GM18867 (cell line): ENCODE data around the gene IL15RA.
"Not testable (repeated sequence)": the region's sequence is repeated elsewhere in the genome, so short reads cannot be mapped to it uniquely, and the experiment has no call there.

Experiments used
- ATAC-seq: cut with Tn5 transposase; IDR thresholded peaks from one replicate; pipeline ENCODE4 v1.9.1; 2021; ENCODE audit warnings: mild to moderate bottlenecking, moderate library complexity; ENCODE audit not compliant: unreplicated experiment

The IL15RA gene

DNA sequence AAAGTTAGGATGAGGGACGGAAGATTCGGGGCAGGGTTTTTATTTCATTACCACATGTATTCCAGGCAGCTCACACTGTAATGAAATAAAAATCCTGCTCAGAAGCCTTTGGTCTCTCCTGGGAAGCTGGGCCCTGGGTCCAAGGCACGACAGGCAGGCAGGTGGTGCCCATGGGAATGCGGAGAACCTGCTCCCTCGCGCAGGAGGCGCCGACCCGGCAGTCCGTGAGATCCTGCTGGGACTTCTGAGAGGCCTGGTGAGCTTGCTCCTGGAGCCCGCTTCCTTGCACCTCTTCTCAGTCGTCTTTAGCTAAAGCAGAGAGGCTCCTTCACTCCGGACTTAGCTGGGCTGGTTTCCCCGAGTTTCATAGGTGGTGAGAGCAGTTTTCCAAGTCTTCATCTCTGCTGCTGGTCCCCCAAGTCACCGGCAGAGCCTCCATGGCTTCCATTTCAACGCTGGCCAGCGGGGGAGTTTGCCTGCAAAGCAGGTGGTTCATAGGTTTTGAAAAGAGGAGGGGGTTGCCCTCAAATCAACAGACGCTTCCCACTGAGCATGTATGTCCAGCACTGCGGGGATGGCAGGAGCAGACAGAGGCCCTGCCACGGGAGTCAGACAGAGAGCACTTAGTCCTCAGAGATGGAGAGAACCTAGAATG is 24.5 kb downstream of the IL15RA start:
- no peak for ATAC-seq

GRCh38 chr10:5951721-5952407 is 25.5 kb downstream of the IL15RA start:
- ATAC-seq = no peak

DNA sequence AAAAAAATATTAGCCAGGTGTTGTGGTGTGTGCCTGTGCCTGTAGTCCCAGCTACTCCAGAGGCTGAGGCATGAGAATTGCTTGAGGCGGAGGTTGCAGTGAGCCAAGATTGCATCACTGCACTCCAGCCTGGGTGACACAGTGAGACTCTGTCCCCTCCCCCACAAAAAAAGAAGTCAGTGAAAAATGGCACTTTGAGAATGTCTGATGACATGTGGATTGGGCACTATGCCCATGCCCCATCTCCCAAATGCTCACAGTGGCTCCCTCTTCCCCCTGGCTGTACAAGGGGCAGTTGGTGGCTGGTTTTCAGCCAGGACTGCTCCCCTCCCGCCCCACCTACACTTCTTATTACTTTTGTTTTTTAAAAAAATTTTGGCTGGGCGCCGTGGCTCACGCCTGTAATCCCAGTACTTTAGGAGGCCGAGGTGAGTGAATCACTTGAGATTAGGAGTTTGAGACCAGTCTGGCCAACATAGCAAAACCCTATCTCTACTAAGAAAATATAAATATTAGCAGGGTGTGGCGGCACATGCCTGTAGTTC is 26.1 kb downstream of the IL15RA start:
- no peak for ATAC-seq

DNA sequence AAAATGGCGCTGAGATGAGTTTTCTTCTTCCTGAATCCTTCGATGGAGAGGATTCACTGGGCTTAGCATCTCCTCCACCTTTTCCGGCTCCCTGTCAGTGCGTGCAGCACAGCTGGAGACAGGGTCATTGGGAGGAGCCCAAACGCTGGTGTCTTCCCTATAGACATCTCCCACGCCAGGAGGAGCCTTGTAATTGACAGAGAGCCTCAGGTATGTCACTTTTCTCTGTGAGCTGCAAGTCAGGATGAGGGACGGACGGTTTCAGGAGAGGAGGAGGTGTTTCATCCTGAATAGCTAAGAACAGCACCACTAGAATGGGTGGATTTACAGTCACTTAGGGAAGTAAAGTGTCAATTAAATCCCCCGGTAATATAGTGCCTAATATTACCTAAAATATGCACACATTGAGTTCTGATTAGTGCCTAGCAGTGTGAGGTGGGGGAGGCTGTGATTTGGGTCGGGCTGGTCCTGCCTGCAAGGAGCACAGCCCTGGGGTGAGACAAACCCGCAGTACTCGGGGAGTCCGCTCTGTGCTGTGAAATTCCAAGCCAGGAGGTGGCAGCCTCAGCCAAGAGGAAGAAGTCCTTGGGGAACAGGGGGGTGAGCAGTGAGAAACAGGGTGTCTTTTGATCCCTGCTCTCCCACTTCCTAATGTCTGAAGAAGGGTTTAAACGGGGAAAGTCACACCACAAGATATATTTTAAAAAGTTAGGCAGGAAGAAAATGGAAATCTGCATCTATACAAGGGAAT is 28.2 kb downstream of the IL15RA start:
- no peak for ATAC-seq

GRCh38 chr10:5948208-5948585 is 29.1 kb downstream of the IL15RA start:
- no peak for ATAC-seq

DNA sequence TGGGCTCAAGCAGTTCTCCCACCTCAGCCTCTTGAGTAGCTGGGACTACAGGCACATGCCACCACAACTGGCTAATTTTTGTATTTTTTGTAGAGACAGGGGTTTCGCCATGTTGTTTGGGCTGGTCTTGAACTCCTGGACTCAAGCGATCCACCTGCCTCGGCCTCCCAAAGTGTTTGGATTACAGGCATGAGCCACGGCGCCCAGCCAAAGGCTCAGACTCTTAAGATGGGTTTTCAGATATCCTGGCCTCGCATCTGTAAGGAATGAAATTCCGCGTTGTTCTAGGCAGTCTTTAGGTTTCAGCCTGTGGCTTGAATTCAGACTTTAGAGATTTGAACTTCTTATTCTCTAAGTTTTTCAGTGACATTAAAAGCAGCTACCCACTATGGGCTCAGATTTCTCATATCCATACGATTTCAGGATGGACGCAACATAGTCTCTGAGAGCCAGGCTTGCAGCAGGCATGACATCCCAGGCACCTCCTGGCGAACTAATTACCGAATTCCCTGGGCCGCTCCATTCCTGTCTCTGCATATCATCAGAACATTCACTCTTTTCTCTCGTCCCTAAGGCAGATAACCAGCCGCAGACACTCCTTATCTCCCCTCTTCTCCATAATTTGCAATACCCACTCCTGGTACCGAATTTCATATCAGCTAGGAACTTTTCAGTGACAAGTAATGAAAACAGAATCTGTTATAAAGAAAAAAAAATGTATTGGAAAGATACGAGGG is 29.7 kb downstream of the IL15RA start:
- ATAC-seq = no peak

GRCh38 chr10:5946786-5947185 is 30.6 kb downstream of the IL15RA start:
- ATAC-seq = no peak

GRCh38 chr10:5946419-5946775 is 30.9 kb downstream of the IL15RA start:
- ATAC-seq = not testable (repeated sequence)

- ATAC-seq = no peak
Measured at GRCh38 chr10:5945561-5946418, 31.6 kb downstream of the IL15RA start.

DNA sequence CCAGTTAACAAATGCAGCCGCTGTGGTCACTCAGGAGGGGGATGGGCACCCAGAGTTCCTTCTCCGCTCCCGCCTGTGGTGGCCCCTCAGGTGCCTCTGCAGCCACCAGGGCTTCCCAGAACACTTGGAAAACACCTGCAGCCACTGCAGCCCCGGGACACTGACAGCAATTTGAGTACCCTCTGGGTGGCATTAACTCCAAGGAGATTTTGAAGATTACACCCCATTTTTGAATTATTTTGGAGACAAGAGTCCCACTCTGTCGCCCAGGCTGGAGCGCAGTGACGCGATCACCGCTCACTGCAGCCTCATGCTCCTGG is 32.2 kb downstream of the IL15RA start:
- no peak for ATAC-seq

DNA sequence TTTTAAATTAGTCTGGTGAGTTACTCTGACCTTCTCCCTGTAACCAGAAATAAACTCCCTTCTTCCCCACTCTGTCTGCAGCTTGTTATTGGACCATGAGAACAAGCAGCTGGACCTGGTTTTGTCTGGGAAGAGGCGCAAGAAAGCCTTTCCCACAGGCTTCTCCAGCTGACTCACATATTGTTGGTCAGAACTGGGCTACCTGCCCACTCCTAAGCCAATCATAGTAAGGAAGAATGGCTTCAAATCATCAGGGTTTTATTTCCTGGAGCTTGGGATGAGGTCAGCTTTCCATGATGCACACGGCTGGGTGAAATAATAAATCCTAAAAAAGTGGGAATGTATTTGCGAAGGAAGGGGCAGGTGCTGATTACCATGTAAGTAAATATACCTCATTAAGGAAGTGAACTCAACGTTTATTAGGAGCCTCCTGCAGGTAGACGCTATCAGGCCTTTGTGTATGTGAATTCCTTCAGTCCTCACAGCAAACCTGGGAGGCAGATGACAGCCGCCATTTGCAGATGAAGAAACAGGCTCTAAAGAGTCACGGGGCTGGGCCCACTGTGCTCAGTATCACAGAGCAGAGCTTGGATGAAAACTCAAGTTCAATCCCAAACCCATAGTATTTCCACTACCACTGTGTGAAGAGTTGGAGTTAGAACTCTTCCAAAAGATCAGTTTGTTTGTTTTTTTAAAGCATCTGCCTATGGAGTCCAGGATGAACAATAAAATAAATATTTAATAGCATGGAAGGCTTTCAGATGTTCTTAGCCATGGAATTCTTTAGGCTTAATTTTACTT is 32.8 kb downstream of the IL15RA start:
- ATAC-seq = no peak

DNA sequence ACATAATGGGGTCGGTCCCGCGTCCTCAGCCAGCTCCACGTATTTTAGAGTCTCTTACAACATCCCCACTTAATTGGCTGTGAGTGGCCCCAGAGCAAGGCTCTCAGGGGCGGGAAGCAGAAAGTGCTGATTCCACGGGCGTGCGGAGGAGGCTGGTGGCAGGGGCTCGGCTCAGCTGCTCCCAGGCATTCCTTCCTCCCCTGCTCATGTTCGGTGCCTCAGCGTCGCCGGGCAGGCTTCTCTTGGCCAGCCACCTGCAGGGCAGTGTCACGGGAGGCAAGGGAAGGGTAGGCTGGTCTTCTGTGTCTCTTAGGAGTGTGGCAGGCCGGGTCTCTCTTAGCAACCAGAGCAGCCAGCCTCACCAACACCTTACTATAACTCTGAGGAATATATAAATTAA is 33.8 kb downstream of the IL15RA start:
- ATAC-seq = no peak

- ATAC-seq = no peak
Measured at GRCh38 chr10:5942474-5942873, 34.9 kb downstream of the IL15RA start.

DNA sequence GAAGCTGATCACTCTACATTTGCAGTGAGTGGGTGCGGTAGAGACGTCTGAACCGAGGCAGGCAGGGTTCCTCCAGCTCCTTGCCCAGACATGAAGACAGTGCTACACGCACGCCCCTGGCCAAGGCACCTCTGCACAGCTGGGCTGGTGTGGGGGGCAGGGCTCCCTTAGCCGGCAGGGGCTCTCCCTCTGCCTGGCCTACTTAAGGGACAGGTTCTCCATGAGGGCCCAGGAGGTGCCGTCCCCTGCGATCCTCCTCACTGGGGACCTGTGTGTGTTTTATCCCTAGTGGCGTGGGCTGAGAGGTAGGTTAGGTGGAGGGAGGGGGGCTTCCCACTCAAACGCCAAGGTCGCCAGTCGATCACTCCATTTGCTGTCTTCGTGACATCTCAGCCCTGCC is 35.3 kb downstream of the IL15RA start:
- ATAC-seq = no peak

DNA sequence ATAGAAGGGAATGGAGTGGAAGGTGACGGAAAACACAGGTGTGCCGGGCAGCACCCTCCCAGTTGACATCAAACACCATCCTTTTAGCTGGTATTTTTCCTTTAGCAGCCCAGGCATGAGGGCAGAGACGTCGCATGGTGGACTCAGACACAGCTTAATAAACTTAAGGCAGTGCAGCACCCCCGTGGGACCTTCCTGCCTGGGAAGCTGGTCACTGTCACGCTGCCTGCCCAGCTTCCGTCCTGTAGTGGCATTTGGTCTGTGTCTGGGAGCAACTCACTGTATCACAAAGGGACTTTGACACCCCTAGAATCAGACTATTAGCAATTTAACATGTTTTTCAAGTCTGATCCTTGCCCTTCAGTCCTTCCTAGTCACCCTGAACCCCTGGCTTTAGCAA is 35.8 kb downstream of the IL15RA start:
- no peak for ATAC-seq

DNA sequence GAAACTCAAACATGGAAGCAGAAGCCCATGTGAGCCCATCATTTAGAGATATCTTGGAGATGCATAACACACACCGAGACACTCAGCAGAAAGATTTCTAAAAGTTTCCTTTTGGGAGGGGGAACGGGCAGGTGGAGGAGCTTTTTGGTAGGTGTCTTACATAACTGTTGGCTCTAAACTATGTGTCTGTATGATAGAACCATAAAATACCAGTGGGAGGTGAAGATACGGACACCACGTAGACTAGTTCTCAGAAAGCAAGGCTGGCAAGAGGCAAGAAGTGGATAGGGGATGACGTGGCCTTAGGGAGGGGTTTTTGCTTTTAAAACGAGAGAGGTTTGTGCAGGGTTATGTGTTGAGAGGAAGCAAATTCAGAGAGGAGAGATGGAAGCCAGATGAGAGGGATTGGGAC is 36.5 kb downstream of the IL15RA start:
- ATAC-seq = no peak

DNA sequence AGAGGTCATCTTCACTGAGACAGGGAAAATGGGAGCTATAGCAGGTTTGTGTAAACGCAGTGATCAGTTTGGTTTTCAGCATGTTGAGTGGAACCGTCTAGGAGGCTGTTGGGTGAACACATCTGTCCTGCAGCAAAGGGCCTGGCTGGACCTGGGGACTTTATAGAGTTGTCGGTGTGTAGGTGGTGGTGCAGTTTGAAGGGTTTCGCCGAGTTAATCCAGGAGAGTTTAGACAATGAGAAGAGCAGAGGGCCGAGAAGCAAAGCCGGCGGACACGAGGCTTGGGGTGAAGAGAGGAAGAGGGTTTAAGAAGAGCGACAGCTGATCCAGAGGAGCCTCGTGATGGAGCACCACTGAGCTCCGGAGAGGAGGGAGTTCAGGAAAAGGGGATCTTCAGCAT is 39.1 kb downstream of the IL15RA start:
- ATAC-seq = no peak

- ATAC-seq = no peak
Measured at GRCh38 chr10:5937016-5937415, 40.3 kb downstream of the IL15RA start.

DNA sequence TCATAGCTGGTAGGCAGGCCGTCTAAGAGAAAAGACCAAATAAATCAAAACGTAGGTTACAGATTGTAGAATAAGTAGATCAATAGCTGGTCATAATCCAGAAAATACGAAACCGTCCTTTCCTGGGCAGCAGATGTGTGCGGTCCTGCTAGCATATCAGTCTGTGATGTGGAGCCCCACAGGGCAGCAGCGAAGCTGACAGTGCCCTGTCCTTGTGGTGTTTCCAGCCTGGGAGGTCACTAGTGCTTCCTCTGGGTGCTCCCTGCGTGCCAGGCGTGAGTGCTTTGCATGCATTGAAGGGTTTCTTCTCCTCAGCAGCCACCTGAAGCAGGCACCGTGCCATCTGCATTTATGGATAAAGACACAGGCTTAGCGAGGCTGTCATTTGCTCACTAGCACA is 41.7 kb downstream of the IL15RA start:
- ATAC-seq = no peak
